Coronary artery (tissue), 2 donors: ENCODE data around the gene SETD3.

ENCODE experiments used
- DNase-seq: peaks from one replicate; pipeline ENCODE4 v3.0.0-alpha.2; 2017; ENCODE audit warnings: low spot score
- H3K27ac ChIP-seq, 2 donors: fragments of 200-600 bp; sonication (generic); one replicate each; pipeline ENCODE4 v1.5.1; 2016 to 2019
- H3K4me3 ChIP-seq: fragments of 200-600 bp; sonication (generic); 2 replicates; pipeline ENCODE4 v1.5.1; 2016; ENCODE audit warnings: mild to moderate bottlenecking, moderate library complexity
- TF ChIP-seq, protein P1 (sequence below): fragments of 200-600 bp; sonication (generic); IDR thresholded peaks from one replicate; pipeline ENCODE4 v1.5.1; 2019; ENCODE audit warnings: antibody characterized with exemption

The SETD3 gene

DNA sequence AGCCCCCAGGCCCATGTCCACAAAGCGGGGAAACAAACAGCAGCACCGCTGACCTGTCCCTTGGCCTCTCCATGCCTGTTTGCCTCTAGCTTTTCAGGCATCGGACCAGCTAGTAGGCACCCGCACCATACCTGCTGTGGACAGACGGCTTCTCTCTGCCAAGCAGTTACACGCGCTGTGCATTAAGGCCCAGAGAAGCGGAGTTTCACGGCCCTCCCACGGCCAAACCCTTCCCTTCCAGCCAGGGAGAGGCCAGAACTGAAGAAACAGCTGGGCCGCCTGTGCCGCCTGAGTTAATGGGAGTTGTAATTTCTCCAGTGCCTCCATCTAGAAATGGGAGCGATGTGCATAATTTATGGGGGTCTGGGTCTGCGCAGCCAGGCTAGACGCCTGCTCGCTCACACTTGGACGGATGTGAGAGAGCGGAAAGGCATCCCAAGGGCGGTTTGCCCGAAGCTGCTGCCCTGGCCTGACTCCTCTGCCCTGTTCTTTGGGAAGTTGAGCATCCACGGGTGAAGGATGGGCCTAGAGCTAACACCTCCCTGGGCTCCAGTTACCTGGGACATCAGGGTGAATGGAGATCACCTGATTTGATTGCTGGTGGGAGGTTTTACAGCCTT is 119.0 kb downstream of the SETD3 start:
- TF ChIP-seq, protein P1, sequence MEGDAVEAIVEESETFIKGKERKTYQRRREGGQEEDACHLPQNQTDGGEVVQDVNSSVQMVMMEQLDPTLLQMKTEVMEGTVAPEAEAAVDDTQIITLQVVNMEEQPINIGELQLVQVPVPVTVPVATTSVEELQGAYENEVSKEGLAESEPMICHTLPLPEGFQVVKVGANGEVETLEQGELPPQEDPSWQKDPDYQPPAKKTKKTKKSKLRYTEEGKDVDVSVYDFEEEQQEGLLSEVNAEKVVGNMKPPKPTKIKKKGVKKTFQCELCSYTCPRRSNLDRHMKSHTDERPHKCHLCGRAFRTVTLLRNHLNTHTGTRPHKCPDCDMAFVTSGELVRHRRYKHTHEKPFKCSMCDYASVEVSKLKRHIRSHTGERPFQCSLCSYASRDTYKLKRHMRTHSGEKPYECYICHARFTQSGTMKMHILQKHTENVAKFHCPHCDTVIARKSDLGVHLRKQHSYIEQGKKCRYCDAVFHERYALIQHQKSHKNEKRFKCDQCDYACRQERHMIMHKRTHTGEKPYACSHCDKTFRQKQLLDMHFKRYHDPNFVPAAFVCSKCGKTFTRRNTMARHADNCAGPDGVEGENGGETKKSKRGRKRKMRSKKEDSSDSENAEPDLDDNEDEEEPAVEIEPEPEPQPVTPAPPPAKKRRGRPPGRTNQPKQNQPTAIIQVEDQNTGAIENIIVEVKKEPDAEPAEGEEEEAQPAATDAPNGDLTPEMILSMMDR, result no peak
- no peak for DNase-seq
- Histone ChIP-seq H3K27ac (no peak overlapping the region), H3K4me3 (no peak overlapping the region)

DNA sequence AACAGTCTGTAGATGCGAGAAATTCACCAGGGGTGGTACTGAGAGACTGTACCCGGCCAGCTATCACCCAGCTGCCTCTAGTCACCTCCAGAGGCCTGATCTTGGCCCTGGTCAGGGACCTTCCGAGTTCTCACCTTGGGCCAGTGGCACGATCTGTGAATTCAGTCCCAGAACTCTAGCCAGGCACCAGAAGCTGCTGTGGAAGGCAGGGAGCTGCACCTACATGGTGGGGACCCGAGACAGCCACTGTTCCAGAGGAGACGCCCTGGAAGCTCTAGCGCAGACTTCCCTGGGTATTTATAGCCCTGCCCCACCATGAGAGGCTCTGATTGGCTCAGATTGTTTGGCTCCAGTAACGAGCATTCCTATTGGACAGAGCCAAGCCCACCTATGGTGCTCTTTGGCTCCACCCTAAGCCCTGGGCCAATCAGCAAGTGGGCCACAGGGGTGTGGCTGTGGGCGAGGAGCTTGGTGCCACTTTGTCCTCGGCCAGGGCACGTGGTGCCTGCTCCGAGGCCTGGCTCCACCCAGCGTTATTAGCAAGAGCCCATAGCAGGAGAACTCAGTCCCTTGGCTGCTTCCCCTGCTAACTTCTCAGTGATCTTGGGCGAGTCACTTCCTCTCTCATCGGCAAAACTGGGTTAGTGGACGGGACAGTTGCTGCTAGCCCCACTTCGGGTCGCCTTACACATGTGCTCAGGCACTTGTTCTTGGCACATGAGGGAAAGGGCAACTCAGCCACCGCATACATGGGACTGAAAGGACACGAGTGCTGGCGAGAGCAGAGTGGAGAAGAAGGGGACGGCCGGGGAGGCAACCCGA is 119.7 kb downstream of the SETD3 start:
- no peak overlapping the region for H3K4me3 ChIP-seq
- TF ChIP-seq, protein P1, result no peak
- H3K27ac ChIP-seq, result no peak overlapping the region
- no peak for DNase-seq

DNA sequence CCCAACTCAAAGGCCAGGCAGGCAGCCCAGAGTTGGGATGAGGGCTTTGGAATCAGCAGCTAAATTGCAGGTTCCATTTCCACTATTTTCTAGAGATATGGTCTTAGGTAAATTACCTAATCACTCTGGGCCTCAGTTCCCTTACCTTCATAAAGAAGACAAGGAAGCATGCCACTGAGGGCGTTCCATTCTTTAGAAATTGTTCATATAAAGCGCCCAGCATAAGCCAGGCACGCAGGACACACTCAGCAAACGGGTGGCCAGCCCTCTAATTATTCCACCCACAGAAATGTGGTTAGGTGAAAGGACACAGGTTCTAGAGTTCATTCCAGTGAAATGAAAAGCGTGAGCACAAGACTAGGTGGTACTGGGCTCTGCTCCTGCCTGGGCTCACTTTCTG is 120.8 kb downstream of the SETD3 start:
- DNase-seq, result no peak
- H3K27ac ChIP-seq, result no peak overlapping the region
- H3K4me3 ChIP-seq, result no peak overlapping the region
- TF ChIP-seq, protein P1, result no peak

DNA sequence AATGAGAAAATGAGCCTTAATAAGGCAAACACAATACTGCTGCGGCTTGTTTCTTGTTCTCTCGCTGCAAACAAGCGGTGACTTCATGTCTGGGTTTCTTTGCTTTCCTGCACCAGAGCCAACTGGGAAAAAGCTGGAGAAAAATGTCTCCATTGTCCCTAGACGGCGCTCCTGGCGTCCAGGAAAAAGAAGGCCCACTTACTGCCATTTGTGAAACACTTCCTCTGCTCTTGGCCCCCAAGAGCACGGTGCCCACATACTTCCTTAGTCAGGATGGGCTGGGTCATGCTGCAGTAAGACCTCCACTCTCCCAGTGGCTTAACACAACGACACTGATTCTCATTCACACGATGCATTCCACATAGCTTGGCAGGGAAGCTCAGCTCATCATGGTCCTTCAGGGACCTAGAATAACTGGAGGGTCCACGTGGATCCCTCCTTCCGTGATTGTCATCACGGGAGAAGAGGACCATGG is 122.7 kb downstream of the SETD3 start:
- no peak overlapping the region for H3K4me3 ChIP-seq
- no peak overlapping the region for H3K27ac ChIP-seq
- TF ChIP-seq, protein P1, result no peak
- no peak for DNase-seq

DNA sequence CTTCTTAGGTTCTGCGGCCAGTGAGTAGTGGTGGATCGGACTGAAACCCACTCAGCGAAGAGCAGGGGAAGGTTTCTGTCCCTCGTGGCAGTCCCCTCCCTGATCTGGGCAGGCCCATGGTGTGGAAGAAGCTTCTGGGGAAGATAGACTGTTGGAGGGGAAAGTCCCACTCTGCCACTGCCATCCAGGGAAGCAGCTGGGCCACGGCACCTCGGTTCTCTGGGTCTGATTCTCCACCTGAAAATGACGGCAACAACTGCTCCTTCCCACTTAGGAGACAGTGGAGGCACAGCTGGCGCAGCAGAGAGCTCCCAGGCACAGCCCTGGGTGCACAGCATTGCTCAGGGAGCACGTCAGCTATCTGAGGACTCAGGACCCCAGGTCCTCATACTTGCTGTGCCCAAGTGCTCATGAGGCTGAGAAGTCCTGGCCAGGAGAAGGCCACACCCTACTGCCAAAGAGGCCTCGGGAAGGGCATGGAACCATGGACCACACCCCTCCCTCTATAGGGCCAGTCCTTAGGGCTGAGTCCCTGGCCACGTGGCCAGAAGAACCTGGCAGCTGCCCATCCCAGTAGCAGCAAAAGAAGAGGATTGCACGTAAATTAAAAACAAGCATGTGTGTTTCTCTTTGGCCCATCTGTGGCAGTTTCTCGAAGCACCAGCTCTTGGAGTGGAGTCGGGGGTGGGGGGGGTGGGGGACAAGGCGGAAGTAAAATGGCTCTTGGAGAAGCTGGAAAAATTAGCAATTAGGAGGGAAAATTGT is 123.3 kb downstream of the SETD3 start:
- TF ChIP-seq, protein P1, result no peak
- Histone ChIP-seq H3K4me3 (no peak overlapping the region), H3K27ac (no peak overlapping the region)
- no peak for DNase-seq

DNA sequence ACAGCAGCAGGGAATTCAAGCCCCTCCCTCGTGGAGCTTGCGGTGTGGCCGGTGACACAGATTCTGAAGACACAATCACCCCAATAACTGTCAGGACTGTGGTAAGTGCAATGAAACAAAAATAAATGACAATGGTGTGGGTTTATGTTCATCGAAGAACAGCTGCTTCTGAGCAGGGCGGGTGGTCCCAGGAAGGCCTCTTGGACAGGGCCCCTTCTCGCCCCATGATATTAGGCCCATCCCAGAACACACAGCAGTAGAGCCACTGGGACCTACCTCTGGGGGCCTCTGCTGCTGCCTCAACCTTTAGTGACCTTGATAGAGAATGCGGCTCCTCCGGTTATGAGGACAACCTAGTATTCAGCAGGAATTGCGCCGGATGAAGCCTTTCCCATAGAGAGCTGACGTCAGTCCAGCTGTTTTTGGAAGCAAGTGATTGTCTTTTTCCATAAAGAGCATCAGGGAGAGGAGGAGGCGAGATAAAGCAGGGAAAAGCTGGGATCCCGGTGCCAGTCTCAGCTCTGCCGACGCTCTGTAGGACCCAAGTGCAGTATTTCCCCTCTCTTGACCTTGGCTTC is 124.5 kb downstream of the SETD3 start:
- TF ChIP-seq, protein P1, result no peak
- H3K4me3 ChIP-seq, result no peak overlapping the region
- H3K27ac ChIP-seq, result no peak overlapping the region
- DNase-seq, result no peak
